A673 (cell line): ENCODE results near the gene TMEM131L. TPM values are rescaled to one million over a fixed set of nuclear protein-coding genes. Genes with fewer than 3 reads are reported as not detected.

Experiments used
- BruUV-seq: library from RNA; stranded (reverse); fragments of 400-500 nt; replicated peaks from 2 replicates; lab custom pipeline; 2021; lab: Mats Ljungman, UMichigan
- CTCF ChIA-PET: fragments of 300-600 bp; sonication (Branson Sonifier 250); formaldehyde crosslinking; loops from one replicate; lab custom pipeline; 2022; ENCODE audit warnings: antibody characterized with exemption; lab: Charles Lee
- POLR2A ChIA-PET: fragments of 300-600 bp; sonication (Branson Sonifier 250); formaldehyde crosslinking; loops from one replicate; lab custom pipeline; 2022; ENCODE audit warnings: antibody characterized with exemption; ENCODE audit not compliant: low non-redundant PET; lab: Charles Lee
- DNase-seq: peaks from one replicate; pipeline ENCODE4 v3.0.0-alpha.2; 2015; ENCODE audit warnings: low spot score
- H3K27ac ChIP-seq: fragments of 200-600 bp; sonication (generic); 2 replicates; pipeline ENCODE4 v1.5.1; 2016; ENCODE audit warnings: mixed run types, low read depth, mild to moderate bottlenecking, mixed read lengths, antibody characterized with exemption, low read length; ENCODE audit not compliant: poor library complexity, severe bottlenecking
- H3K27me3 ChIP-seq: fragments of 200-600 bp; sonication (generic); replicated peaks from 2 replicates; pipeline ENCODE4 v1.6.1; 2017; ENCODE audit warnings: mixed run types, low read depth, mild to moderate bottlenecking, mixed read lengths, antibody characterized with exemption, low read length; ENCODE audit not compliant: insufficient read depth, poor library complexity
- H3K36me3 ChIP-seq: fragments of 200-600 bp; sonication (generic); 2 replicates; pipeline ENCODE4 v1.6.1; 2016; ENCODE audit warnings: mixed run types, mild to moderate bottlenecking, mixed read lengths, antibody characterized with exemption, low read length; ENCODE audit not compliant: insufficient read depth, poor library complexity, severe bottlenecking
- H3K4me1 ChIP-seq: fragments of 200-600 bp; sonication (generic); 2 replicates; pipeline ENCODE4 v1.6.1; 2017; ENCODE audit warnings: mixed run types, mild to moderate bottlenecking, mixed read lengths, antibody characterized with exemption, low read length; ENCODE audit not compliant: insufficient read depth, poor library complexity, severe bottlenecking
- H3K4me3 ChIP-seq: fragments of 200-600 bp; sonication (generic); 2 replicates; pipeline ENCODE4 v1.5.1; 2016; ENCODE audit warnings: low read depth, mixed run types, mild to moderate bottlenecking, mixed read lengths, low read length; ENCODE audit not compliant: poor library complexity, severe bottlenecking
- H3K9me3 ChIP-seq: fragments of 200-600 bp; sonication (generic); 2 replicates; pipeline ENCODE4 v1.6.1; 2016; ENCODE audit warnings: mixed run types, low read depth, mild to moderate bottlenecking, mixed read lengths, antibody characterized with exemption, low read length; ENCODE audit not compliant: poor library complexity, severe bottlenecking
- EZH2 ChIP-seq: fragments of 200-600 bp; sonication (generic); IDR thresholded peaks from 2 replicates; pipeline ENCODE4 v1.6.1; 2017; ENCODE audit warnings: borderline replicate concordance, low read depth, mild to moderate bottlenecking, mixed read lengths, antibody characterized with exemption, low read length; ENCODE audit not compliant: poor library complexity, severe bottlenecking
- intact Hi-C: fragments of 100-400 bp; cut with micrococcal nuclease; formaldehyde crosslinking; loops from one replicate; pipeline ENCODE4 v1.10.0; 2022; ENCODE audit not compliant: unreplicated experiment
- total RNA-seq: library from RNA; stranded (reverse); gene quantifications from 2 replicates; pipeline ENCODE4 v1.2.3, GENCODE V29; 2021
- TF ChIP-seq, protein P1 (sequence below): fragments of 300-800, 200-600 bp; sonication (generic); conservative IDR thresholded peaks from 2 replicates; pipeline ENCODE4 v1.5.1; 2017; ENCODE audit warnings: low read depth, mild to moderate bottlenecking, antibody characterized with exemption, low read length, moderate library complexity, mixed read lengths

TMEM131L gene
- total RNA-seq, 1 experiment from 2014 or later: 18.4 TPM

GRCh38 chr4:153528705-153529485 is 62.7 kb downstream of the TMEM131L start:
- no peaks in the 10 kb centered on the region for H3K9me3 ChIP-seq
- H3K4me3 ChIP-seq: no peak overlapping the region
- ChIA-PET POLR2A (no interaction called here), CTCF (no interaction called here)
- no peak for DNase-seq
- H3K27me3 ChIP-seq: no peaks in the 10 kb centered on the region
- H3K27ac ChIP-seq: no peak overlapping the region
- TF ChIP-seq, protein P1, sequence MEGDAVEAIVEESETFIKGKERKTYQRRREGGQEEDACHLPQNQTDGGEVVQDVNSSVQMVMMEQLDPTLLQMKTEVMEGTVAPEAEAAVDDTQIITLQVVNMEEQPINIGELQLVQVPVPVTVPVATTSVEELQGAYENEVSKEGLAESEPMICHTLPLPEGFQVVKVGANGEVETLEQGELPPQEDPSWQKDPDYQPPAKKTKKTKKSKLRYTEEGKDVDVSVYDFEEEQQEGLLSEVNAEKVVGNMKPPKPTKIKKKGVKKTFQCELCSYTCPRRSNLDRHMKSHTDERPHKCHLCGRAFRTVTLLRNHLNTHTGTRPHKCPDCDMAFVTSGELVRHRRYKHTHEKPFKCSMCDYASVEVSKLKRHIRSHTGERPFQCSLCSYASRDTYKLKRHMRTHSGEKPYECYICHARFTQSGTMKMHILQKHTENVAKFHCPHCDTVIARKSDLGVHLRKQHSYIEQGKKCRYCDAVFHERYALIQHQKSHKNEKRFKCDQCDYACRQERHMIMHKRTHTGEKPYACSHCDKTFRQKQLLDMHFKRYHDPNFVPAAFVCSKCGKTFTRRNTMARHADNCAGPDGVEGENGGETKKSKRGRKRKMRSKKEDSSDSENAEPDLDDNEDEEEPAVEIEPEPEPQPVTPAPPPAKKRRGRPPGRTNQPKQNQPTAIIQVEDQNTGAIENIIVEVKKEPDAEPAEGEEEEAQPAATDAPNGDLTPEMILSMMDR: no peak
- TF ChIP-seq EZH2: no peak
- BruUV-seq: no TSS peak
- H3K36me3 ChIP-seq: no peaks in the 10 kb centered on the region
- intact Hi-C loops: no loop called here
- H3K4me1 ChIP-seq: peaks cover 34% of the 10 kb centered on the region

DNA sequence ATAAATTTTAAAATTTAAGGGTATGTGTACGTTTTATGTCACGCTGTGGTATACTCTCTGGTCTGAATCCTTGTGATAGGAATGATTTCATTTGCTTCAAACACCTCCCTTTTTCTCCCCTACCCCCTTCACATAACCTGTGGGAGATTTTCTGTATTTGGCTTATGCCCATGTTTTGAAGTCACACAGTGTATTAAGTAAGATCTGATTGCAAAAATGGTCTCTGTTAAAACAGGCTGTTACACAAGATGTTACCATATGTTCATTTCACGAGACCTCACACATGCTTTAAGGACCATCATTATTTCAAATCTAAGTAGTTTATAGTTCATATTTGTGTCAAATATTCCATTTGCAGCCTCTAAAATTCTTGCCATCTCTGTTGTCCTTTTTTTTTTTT is 63.5 kb downstream of the TMEM131L start:
- DNase-seq: no peak
- POLR2A ChIA-PET: no interaction called here
- no peak overlapping the region for H3K4me3 ChIP-seq
- peaks cover 30% of the 10 kb centered on the region for H3K4me1 ChIP-seq
- H3K9me3 ChIP-seq: no peaks in the 10 kb centered on the region
- no peaks in the 10 kb centered on the region for H3K36me3 ChIP-seq
- BruUV-seq: no TSS peak
- TF ChIP-seq, protein P1: no peak
- TF ChIP-seq EZH2: no peak
- H3K27me3 ChIP-seq: no peaks in the 10 kb centered on the region
- CTCF ChIA-PET: no interaction called here
- intact Hi-C loops: no loop called here
- no peak overlapping the region for H3K27ac ChIP-seq

GRCh38 chr4:153530284-153530999 is 64.3 kb downstream of the TMEM131L start:
- no peak overlapping the region for H3K27ac ChIP-seq
- no peak overlapping the region for H3K4me3 ChIP-seq
- no peaks in the 10 kb centered on the region for H3K27me3 ChIP-seq
- CTCF ChIA-PET: no interaction called here
- H3K36me3 ChIP-seq: no peaks in the 10 kb centered on the region
- no peak for DNase-seq
- intact Hi-C loops: no loop called here
- no TSS peak for BruUV-seq
- POLR2A ChIA-PET: no interaction called here
- H3K9me3 ChIP-seq: no peaks in the 10 kb centered on the region
- H3K4me1 ChIP-seq: peaks cover 30% of the 10 kb centered on the region
- TF ChIP-seq, protein P1: no peak
- no peak for TF ChIP-seq EZH2
